ENCODE measurements around the gene UBE2O.
"Not testable (repeated sequence)": the region's sequence is repeated elsewhere in the genome, so short reads cannot be mapped to it uniquely, and the experiment has no call there.

The UBE2O gene

GRCh38 chr17:76367642-76368041 is 85.3 kb downstream of the UBE2O start:
- no peak for DNase-seq

GRCh38 chr17:76366247-76366646 is 86.7 kb downstream of the UBE2O start:
- DNase-seq: no peak

GRCh38 chr17:76365256-76365903 is 87.6 kb downstream of the UBE2O start:
- DNase-seq: no peak

- DNase-seq: no peak
These were observed 89.7 kb downstream of the UBE2O start for GRCh38 chr17:76363107-76363842.

- DNase-seq: no peak
These were observed 92.5 kb downstream of the UBE2O start for GRCh38 chr17:76360461-76360860.

GRCh38 chr17:76359776-76360175 is 93.2 kb downstream of the UBE2O start:
- DNase-seq: not testable (repeated sequence)

- DNase-seq: no peak
These were observed 93.6 kb downstream of the UBE2O start for GRCh38 chr17:76359375-76359774.

- no peak for DNase-seq
These were observed 95.3 kb downstream of the UBE2O start for GRCh38 chr17:76357597-76358158.

GRCh38 chr17:76356803-76357456 is 96.0 kb downstream of the UBE2O start:
- DNase-seq: no peak

- peak; percentile 98 for DNase-seq
These were observed 98.1 kb downstream of the UBE2O start for GRCh38 chr17:76354747-76355310.

GRCh38 chr17:76354317-76354729 is 98.6 kb downstream of the UBE2O start:
- no peak for DNase-seq

GRCh38 chr17:76353599-76354316 is 99.2 kb downstream of the UBE2O start, which contains the start of gene PRPSAP1:
Gene PRPSAP1 (minus strand): TSS chr17:76353916. CDS start chr17:76353703, 213 bp downstream.
- peak; percentile 95 for DNase-seq

- DNase-seq: peak; percentile 53
These were observed 99.9 kb downstream of the UBE2O start for GRCh38 chr17:76353004-76353598.

- no peak for DNase-seq
These were observed 101.4 kb downstream of the UBE2O start for GRCh38 chr17:76351526-76352071.

GRCh38 chr17:76350463-76350862 is 102.5 kb downstream of the UBE2O start:
- DNase-seq: no peak

GRCh38 chr17:76346936-76347335 is 106.0 kb downstream of the UBE2O start:
- not testable (repeated sequence) for DNase-seq

GRCh38 chr17:76345377-76345974 is 107.5 kb downstream of the UBE2O start:
- no peak for DNase-seq

GRCh38 chr17:76343106-76343505 is 109.8 kb downstream of the UBE2O start:
- no peak for DNase-seq

- no peak for DNase-seq
These were observed 111.7 kb downstream of the UBE2O start for GRCh38 chr17:76341301-76341700.
